ENCODE measurements around the gene ADAMTSL1.
"Not testable (repeated sequence)": the region's sequence is repeated elsewhere in the genome, so short reads cannot be mapped to it uniquely, and the experiment has no call there.

Gene ADAMTSL1

GRCh38 chr9:18874990-18875389 is 401.0 kb downstream of the ADAMTSL1 start:
- DNase-seq, result not testable (repeated sequence)

- no peak for DNase-seq
Observed at GRCh38 chr9:18877984-18878383, 404.0 kb downstream of the ADAMTSL1 start.

- DNase-seq, result no peak
Observed at GRCh38 chr9:18881758-18882157, 407.8 kb downstream of the ADAMTSL1 start.

GRCh38 chr9:18887546-18887945 is 413.6 kb downstream of the ADAMTSL1 start:
- DNase-seq, result no peak

- no peak for DNase-seq
Observed at GRCh38 chr9:18888290-18888689, 414.3 kb downstream of the ADAMTSL1 start.

- DNase-seq, result no peak
Observed at GRCh38 chr9:18889550-18889949, 415.6 kb downstream of the ADAMTSL1 start.

- peak; percentile 79 for DNase-seq
Observed at GRCh38 chr9:18890372-18890771, 416.4 kb downstream of the ADAMTSL1 start.

GRCh38 chr9:18891946-18892670 is 418.2 kb downstream of the ADAMTSL1 start:
- DNase-seq, result no peak

- DNase-seq, result no peak
Observed at GRCh38 chr9:18893046-18893445, 419.1 kb downstream of the ADAMTSL1 start.

GRCh38 chr9:18893491-18893890 is 419.5 kb downstream of the ADAMTSL1 start:
- DNase-seq, result no peak

GRCh38 chr9:18896004-18896403 is 422.1 kb downstream of the ADAMTSL1 start:
- DNase-seq, result no peak

GRCh38 chr9:18896531-18897179 is 422.7 kb downstream of the ADAMTSL1 start:
- DNase-seq, result no peak

DNA sequence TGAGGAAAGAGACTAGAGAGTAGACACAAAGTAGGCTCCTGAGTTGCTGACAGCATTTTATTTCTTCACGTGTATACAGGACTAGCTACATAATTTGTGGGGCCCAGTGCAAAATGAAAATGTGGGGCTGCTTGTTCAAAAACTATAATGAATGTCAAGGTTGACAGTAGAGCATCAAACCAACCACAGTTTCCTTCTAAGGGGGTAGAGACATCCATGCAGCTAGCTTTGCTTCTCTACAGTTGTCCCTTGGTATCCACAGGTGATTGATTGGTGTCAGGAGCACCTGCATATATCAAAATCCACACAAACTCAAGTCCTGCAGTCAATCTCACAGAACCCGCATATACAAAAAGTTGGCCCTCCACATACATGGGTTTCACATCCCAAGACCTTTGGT is 429.5 kb downstream of the ADAMTSL1 start:
- DNase-seq, result no peak

DNA sequence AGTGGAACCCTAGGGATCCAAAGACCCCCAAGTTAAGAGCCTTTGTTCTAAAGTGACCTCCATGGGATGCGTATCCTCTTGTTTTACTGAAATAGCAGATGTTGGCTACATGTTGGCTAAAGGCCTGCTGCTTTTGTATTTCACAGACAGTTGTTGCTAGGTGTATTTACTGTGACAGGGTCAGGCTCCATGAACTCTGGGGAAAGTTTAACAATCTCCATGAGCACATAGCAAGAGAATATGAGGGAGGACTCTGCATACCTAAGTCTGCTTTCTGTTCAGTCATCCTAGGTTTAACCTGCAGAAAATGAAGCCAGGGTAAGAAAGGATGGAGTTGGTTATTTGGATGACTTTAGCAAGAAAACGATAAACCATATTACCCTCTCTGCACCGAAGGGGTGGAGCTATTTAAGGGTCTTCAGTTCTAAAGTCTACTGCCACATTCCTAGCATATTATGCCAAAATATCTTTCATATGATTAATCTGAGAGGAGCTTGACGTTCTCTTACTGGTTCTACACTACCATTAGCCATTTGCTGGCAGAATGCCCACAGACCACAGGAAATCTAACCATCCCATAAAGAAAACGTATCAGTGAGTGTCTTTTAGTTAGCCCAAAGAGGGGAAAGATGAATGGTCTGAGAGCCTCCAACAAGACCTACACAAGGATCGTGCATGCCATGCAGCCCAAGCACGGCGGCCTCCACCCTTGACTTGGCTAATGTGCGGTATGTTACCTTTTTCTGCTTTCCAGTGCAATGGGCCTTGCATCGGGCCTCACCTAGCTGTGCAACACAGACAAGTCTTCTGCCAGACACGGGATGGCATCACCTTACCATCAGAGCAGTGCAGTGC is 431.3 kb downstream of the ADAMTSL1 start:
- DNase-seq, result peak; percentile 85

GRCh38 chr9:18905883-18906629 is 432.1 kb downstream of the ADAMTSL1 start:
- no peak for DNase-seq

- DNase-seq, result peak; percentile 51
Observed at GRCh38 chr9:18906656-18907395, 432.9 kb downstream of the ADAMTSL1 start.

DNA sequence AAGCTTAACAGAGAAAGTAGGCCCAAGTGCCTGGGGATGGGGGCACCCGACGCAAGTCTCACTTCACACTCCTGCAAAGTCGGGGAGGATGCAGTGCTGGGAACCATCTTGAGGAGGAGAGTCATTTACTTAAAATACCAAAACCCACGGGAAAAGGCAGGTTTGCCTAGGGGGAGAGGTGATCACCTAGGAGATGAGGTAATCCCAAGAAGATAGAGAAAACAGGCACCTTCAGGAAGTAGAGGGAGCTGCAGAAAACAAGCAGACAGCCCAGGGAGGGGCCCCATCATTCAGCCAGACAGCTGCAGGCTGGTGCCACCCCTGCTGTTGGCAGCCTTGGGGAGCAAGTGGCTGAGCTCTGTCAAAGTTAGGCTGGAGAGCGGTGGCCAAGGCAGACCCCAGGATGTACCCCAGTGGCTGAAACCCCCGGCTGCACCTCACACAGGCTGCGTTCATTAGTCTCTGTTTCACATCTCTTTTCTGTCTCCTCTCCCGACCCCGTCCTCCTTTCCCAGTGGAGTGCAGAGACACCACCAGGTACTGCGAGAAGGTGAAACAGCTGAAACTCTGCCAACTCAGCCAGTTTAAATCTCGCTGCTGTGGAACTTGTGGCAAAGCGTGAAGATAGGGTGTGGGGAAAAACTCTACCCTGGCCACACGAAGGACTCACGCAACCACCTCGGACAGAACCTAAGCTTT is 434.1 kb downstream of the ADAMTSL1 start:
- no peak for DNase-seq

GRCh38 chr9:18909140-18910018 is 435.4 kb downstream of the ADAMTSL1 start:
- DNase-seq, result no peak

DNA sequence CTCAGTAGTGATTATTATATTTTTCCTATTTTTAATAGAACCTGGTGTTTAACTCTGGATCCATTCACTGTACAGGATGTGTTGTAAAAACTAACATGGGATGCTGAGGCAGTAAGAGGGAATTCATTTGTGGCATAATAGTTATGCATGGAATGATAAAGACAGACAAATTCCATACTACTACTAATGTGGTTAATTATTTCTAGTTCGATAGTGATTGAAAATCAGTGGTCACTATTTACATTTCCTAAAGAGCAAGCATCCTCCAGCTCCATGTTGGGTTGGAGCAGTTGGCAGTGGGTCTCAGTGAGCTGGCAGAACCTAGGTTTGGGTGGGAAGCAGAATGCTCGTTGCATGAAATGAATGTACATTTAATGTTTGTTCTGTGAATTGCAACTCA is 436.5 kb downstream of the ADAMTSL1 start:
- peak; percentile 53 for DNase-seq

DNA sequence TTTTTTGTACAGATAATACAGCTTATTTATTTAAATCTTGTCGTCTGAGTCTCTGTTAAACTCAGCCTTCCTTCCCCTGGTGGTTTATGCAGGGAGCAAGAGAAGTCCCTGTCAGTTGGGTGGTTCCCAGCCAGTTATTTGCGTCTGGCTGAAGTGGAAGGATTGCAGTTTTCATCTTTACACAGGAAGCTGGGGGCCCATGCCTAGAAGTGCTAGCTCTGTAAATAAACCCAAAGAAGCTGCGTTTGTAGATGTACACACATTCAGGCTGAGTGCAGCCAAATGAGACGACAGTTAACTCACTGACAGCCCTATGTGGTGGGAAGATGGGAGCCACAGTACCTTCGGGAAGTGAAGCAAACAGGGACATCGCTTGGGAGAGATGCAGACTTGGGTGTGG is 437.0 kb downstream of the ADAMTSL1 start:
- DNase-seq, result no peak
